Measurements from ENCODE around the gene AAGAB.

Gene AAGAB

GRCh38 chr15:67232591-67232990, 21.9 kb downstream of the AAGAB start:
- no peaks in the 10 kb centered on the region for H3K27me3 ChIP-seq (replicated peaks; ENCODE audit: control insufficient read depth, insufficient read depth, low read length)
- no peak overlapping the region for H3K4me3 ChIP-seq (replicated peaks; ENCODE audit: low read depth, low read length)
- TF ChIP-seq CTCF (IDR thresholded peaks at IDR 0.05; ENCODE audit: insufficient read depth, low read length, poor library complexity, severe bottlenecking) = no peak
- peaks cover 7% of the 10 kb centered on the region for H3K36me3 ChIP-seq (ENCODE audit: control insufficient read depth, insufficient read depth, low read length)
- no peak for DNase-seq (ENCODE audit: extremely low read depth, insufficient read length)

GRCh38 chr15:67230504-67230903, 24.0 kb downstream of the AAGAB start:
- no peaks in the 10 kb centered on the region for H3K27me3 ChIP-seq (replicated peaks; ENCODE audit: control insufficient read depth, insufficient read depth, low read length)
- H3K36me3 ChIP-seq (ENCODE audit: control insufficient read depth, insufficient read depth, low read length) = peaks cover 7% of the 10 kb centered on the region
- TF ChIP-seq CTCF (IDR thresholded peaks at IDR 0.05; ENCODE audit: insufficient read depth, low read length, poor library complexity, severe bottlenecking) = no peak
- no peak for DNase-seq (ENCODE audit: extremely low read depth, insufficient read length)
- H3K4me3 ChIP-seq (replicated peaks; ENCODE audit: low read depth, low read length) = no peak overlapping the region

GRCh38 chr15:67228286-67228685, 26.2 kb downstream of the AAGAB start:
- no peaks in the 10 kb centered on the region for H3K27me3 ChIP-seq (replicated peaks; ENCODE audit: control insufficient read depth, insufficient read depth, low read length)
- DNase-seq (ENCODE audit: extremely low read depth, insufficient read length) = no peak
- no peak overlapping the region for H3K4me3 ChIP-seq (replicated peaks; ENCODE audit: low read depth, low read length)
- peaks cover 4% of the 10 kb centered on the region for H3K36me3 ChIP-seq (ENCODE audit: control insufficient read depth, insufficient read depth, low read length)
- TF ChIP-seq CTCF (IDR thresholded peaks at IDR 0.05; ENCODE audit: insufficient read depth, low read length, poor library complexity, severe bottlenecking) = no peak

- Histone ChIP-seq H3K4me3 (replicated peaks; ENCODE audit: low read depth, low read length) (no peak overlapping the region), H3K27me3 (replicated peaks; ENCODE audit: control insufficient read depth, insufficient read depth, low read length) (no peaks in the 10 kb centered on the region), H3K36me3 (ENCODE audit: control insufficient read depth, insufficient read depth, low read length) (peaks cover 4% of the 10 kb centered on the region)
- no peak for DNase-seq (ENCODE audit: extremely low read depth, insufficient read length)
- no peak for TF ChIP-seq CTCF (IDR thresholded peaks at IDR 0.05; ENCODE audit: insufficient read depth, low read length, poor library complexity, severe bottlenecking)
These were observed 26.6 kb downstream of the AAGAB start for GRCh38 chr15:67227846-67228245.

- Histone ChIP-seq H3K36me3 (ENCODE audit: control insufficient read depth, insufficient read depth, low read length) (peaks cover 4% of the 10 kb centered on the region), H3K4me3 (replicated peaks; ENCODE audit: low read depth, low read length) (no peak overlapping the region), H3K27me3 (replicated peaks; ENCODE audit: control insufficient read depth, insufficient read depth, low read length) (no peaks in the 10 kb centered on the region)
- no peak for DNase-seq (ENCODE audit: extremely low read depth, insufficient read length)
- no peak for TF ChIP-seq CTCF (IDR thresholded peaks at IDR 0.05; ENCODE audit: insufficient read depth, low read length, poor library complexity, severe bottlenecking)
These were observed 27.0 kb downstream of the AAGAB start for GRCh38 chr15:67227431-67227830.

- no peak for DNase-seq (ENCODE audit: extremely low read depth, insufficient read length)
- H3K4me3 ChIP-seq (replicated peaks; ENCODE audit: low read depth, low read length) = no peak overlapping the region
- TF ChIP-seq CTCF (IDR thresholded peaks at IDR 0.05; ENCODE audit: insufficient read depth, low read length, poor library complexity, severe bottlenecking) = no peak
- peaks cover under 1% of the 10 kb centered on the region for H3K36me3 ChIP-seq (ENCODE audit: control insufficient read depth, insufficient read depth, low read length)
- no peaks in the 10 kb centered on the region for H3K27me3 ChIP-seq (replicated peaks; ENCODE audit: control insufficient read depth, insufficient read depth, low read length)
These were observed 29.1 kb downstream of the AAGAB start for GRCh38 chr15:67225336-67225735.
